Hindlimb muscle (tissue), 1 donor: ENCODE measurements around the gene LIN7C. TPM values are rescaled to one million over a fixed set of nuclear protein-coding genes. Genes with fewer than 3 reads are reported as not detected.
A peak's percentile ranks its signal among the peaks of the same experiment; 100 is the strongest.

ENCODE experiments used
- DNase-seq: peaks from one replicate; pipeline ENCODE4 v3.0.0-alpha.2; 2013
- polyA plus RNA-seq: library from polyadenylated mRNA; unstranded; fragments of 120-200 nt; gene quantifications from one replicate; pipeline ENCODE4 v1.2.1, GENCODE V29; 2013; ENCODE audit not compliant: insufficient read length

The LIN7C gene
- polyA plus RNA-seq, 1 donor: 11.2 TPM

- DNase-seq: no peak
These were observed 1.2 kb upstream of the LIN7C start for GRCh38 chr11:27507557-27508322.

GRCh38 chr11:27505781-27506180, 788 bp downstream of the LIN7C start:
- no peak for DNase-seq

GRCh38 chr11:27504205-27504604, 2.4 kb downstream of the LIN7C start:
- no peak for DNase-seq

- DNase-seq: no peak
These were observed 5.5 kb downstream of the LIN7C start for GRCh38 chr11:27501100-27501499.

- no peak for DNase-seq
These were observed 8.7 kb downstream of the LIN7C start for GRCh38 chr11:27497911-27498310.

GRCh38 chr11:27497284-27497866, 9.2 kb downstream of the LIN7C start:
- no peak for DNase-seq

- no peak for DNase-seq
These were observed 10.1 kb downstream of the LIN7C start for GRCh38 chr11:27496461-27496860.

- DNase-seq: no peak
These were observed 10.8 kb downstream of the LIN7C start for GRCh38 chr11:27495710-27496300.

- DNase-seq: no peak
These were observed 17.5 kb downstream of the LIN7C start for GRCh38 chr11:27489092-27489491.

DNA sequence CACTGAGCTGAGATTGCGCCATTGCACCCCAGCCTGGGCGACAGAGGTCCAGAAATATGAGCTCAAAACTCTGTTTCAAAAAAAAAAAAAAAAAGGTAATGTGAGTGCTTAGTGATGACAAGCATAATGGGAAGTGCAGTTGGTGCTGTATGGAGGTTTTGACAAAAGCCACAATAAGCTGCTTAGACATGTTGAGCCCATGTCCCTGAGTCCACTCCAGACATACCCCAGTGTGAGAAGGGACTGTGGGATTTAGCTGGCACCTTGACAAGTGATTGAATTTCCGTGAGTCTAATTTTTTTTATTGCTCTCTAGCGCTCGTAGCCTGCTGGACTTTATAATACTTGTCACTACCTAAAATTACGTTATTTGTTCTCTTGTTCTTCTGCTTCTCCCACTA, 18.9 kb downstream of the LIN7C start:
- DNase-seq: no peak

DNA sequence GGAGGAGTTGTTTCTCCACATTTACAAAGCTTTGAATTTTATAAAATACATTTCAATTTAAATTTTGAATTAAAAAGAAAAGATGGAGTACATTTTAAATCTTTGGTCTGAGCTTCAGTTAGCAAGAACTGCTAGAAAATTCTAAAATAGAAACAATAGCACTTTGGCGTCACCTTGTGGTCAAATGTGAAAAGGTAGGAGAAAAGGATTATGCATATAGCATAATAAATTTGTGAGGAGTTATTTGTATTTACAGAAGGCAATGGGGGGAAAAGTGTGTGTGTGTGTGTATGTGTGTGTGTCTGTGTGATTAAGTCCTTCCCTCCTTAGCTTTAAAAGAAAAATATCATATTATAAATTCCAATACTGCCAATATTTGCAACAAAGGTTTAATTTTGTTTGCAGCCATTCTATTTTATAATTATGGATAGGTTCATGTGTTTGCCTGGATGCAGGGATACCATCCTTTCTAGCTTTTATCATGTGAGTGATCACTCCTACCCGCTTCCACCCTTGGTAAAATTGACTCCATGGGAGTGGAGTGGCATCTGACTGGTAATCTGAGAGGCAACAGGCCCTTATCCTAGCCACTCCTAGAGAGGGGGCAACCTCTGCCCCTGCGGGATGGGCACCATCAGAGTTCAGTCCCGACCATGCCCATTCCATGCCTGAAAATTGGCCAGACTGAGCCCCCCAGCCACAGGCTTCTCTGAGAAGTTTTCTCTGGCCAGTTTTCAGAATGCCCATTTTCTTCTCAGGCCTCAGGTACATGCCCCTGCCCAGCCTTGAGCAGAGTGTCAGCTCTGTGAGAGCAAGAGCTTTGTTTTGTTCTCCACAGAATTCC, 20.4 kb downstream of the LIN7C start:
- peak; percentile 55 for DNase-seq

DNA sequence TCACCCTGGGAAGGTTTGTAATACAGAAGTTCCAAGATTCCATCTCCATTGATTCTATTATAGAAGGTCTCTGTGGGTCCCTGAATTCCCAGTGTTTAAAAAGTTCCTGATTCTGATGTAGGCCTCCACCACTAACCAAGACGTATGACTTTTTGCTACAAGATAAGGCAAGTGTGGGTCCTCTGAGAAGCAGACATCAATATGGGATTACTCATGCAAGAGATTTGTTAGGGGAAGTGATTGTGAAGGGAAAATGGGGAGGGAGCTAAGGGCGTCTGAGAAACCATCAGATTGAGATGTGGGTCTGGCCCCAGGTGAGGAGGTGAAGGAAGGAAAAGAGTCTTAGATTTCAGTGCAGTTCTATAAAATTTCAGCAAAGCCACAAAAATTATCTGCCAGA, 23.8 kb downstream of the LIN7C start:
- no peak for DNase-seq

DNA sequence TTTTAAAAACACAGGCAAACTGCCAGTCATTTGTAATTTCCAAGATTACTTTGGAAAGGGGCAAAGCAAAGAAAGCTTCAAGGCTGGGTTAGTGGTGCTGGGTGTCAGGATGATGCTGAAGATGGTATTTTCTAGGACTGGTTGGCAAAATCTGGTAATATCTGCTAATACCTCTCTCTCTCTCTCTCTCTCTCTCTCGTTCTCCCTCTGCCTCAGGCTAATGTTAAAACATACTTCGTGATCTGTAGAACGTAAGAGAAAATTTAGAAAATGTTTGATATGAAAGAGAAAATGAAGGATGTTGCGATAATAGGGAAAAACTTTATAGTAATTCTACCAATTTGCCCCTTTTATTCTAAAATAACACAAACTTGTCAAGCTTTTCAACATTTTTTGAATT, 24.6 kb downstream of the LIN7C start:
- no peak for DNase-seq

DNA sequence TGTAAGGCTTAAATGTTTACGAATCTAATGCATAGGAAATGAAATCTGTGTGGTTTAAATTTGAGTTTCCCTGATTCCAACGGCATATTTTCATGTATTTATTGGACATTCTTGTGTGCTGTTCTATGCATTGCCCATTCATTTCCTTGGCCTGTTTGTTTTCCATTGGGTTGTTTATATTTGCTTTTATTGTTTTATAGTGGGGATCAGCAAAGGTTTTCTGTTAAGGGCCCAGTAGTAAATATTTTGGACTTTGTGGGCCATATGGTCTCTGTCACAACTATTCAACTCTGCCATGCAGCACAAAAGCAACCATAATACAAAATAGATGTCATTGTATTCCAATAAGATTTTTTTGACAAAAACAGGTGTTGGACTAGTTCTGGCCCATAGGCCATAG, 28.7 kb downstream of the LIN7C start:
- DNase-seq: no peak

DNA sequence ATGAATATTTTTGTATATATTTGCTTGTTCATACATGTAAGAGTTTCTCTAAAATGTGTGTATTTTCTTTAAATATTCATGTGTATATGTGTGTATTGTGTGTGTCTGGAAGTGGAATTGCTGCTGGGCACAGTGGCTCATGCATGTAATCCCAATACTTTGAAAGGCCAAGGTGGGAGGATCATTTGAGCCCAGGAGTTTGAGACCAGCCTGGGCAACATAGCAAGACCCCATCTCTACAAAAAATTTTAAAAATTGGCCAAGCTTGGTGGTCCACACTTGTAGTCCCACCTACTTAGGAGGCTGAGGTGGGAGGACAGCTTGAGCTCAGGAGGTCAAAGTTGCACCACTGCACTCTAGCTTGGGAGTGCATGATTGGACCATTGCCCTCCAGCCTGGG, 29.3 kb downstream of the LIN7C start:
- DNase-seq: no peak

DNA sequence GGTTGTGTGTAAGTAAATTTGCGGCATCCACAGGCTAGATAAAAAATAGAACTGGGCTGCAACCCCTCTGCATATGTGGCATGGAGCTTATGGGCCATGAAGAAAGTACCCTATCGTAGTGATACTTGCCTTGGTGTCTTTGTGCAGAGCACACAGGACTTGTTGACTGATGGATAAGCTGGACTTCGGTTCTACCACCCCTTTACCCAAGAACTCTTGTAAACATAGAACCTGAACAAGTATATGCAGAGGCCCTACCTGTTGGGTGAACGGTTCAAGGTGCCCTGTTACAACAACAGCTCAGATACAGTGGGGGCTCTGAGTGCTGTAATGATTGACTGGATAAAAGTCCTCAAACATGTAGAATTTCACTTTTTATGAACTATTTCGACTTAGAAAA, 30.9 kb downstream of the LIN7C start:
- DNase-seq: no peak

DNA sequence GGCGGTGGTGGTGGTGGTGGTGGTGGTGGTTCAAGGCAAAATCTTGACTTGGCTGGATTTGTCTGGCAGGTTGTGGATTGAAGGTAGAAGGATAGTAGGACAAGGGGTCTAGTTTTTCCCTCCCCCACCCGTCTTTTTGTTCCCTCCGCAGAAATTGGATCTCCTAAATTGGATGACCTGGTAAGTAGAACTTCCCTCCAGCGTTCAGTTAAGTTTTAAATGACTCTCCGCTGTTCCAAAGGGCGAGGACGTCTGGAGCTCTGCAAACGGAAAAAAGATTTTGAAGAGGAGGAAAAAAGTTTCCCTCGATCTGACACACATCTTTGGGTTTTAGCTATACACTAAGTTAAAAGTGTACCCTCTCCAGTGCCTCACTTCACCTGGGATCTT, 33.6 kb downstream of the LIN7C start:
- peak; percentile 57 for DNase-seq

- DNase-seq: peak; percentile 88
These were observed 34.1 kb downstream of the LIN7C start, which contains the start of gene LGR4 for GRCh38 chr11:27472398-27473016. LGR4 (minus strand) TSS chr11:27472790; CDS start chr11:27472302, 488 bp downstream.

- peak; percentile 63 for DNase-seq
These were observed 34.8 kb downstream of the LIN7C start for GRCh38 chr11:27471589-27472397.

GRCh38 chr11:27470826-27471588, 35.6 kb downstream of the LIN7C start:
- DNase-seq: no peak

- DNase-seq: no peak
These were observed 36.4 kb downstream of the LIN7C start for GRCh38 chr11:27470166-27470565.
